Uterus (tissue), 2 donors: ENCODE results near the gene TMEM245.
"Not testable (repeated sequence)": the region's sequence is repeated elsewhere in the genome, so short reads cannot be mapped to it uniquely, and the experiment has no call there.

Source experiments
- POLR2A ChIP-seq, 2 donors: fragments of 450-650 bp; IDR thresholded peaks; one replicate each; pipeline ENCODE4 v1.6.1; 2016; ENCODE audit warnings: antibody characterized with exemption in 2 of 2, mild to moderate bottlenecking in 1 of 2, moderate library complexity in 1 of 2
- TF ChIP-seq, protein P1 (sequence below), 4 experiments: fragments of 200-600 bp in 2 of 4; fragments of 450-650 bp in 2 of 4; sonication (generic) in 2 of 4; IDR thresholded peaks; one replicate each; pipeline ENCODE4 v1.5.1; 2016 to 2019; ENCODE audit warnings: antibody characterized with exemption in 4 of 4, mild to moderate bottlenecking in 2 of 4, moderate library complexity in 1 of 4

DNA sequence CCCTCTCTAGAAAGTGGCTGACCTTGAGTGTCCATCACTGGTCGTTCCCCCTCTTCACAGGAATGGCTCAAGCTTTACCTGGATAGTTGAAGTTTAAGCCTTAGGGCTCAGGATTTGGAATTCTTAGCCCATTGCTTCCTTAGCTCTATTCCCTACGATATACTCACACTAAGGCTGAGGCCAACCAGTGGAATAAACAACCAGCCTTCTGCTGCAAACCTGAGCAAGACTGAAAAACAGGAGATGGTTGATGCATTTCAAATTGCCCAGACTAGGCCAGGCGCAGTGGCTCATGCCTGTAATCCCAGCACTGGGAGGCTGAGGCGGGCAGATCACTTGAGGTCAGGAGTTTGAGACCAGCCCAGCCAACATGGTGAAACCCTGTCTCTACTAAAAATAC is 6.9 kb upstream of the TMEM245 start:
- TF ChIP-seq, protein P1, sequence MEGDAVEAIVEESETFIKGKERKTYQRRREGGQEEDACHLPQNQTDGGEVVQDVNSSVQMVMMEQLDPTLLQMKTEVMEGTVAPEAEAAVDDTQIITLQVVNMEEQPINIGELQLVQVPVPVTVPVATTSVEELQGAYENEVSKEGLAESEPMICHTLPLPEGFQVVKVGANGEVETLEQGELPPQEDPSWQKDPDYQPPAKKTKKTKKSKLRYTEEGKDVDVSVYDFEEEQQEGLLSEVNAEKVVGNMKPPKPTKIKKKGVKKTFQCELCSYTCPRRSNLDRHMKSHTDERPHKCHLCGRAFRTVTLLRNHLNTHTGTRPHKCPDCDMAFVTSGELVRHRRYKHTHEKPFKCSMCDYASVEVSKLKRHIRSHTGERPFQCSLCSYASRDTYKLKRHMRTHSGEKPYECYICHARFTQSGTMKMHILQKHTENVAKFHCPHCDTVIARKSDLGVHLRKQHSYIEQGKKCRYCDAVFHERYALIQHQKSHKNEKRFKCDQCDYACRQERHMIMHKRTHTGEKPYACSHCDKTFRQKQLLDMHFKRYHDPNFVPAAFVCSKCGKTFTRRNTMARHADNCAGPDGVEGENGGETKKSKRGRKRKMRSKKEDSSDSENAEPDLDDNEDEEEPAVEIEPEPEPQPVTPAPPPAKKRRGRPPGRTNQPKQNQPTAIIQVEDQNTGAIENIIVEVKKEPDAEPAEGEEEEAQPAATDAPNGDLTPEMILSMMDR (IDR thresholded peaks at IDR 0.05) = not testable (repeated sequence)
- not testable (repeated sequence) for TF ChIP-seq POLR2A (IDR thresholded peaks at IDR 0.05)
